Effector CD4-positive, alpha-beta T cell (primary cell): Measurements from ENCODE around the gene DCLK2.

Experiments used
- DNase-seq: peaks from one replicate; pipeline ENCODE4 v3.0.0-alpha.2; 2020

DCLK2 gene

GRCh38 chr4:150280975-150281374, 202.7 kb downstream of the DCLK2 start:
- no peak for DNase-seq

- no peak for DNase-seq
These were observed 205.4 kb downstream of the DCLK2 start for GRCh38 chr4:150283689-150284088.

- DNase-seq: no peak
These were observed 208.4 kb downstream of the DCLK2 start for GRCh38 chr4:150286656-150287055.

- no peak for DNase-seq
These were observed 211.0 kb downstream of the DCLK2 start for GRCh38 chr4:150289198-150289597.

- no peak for DNase-seq
These were observed 211.6 kb downstream of the DCLK2 start for GRCh38 chr4:150289881-150290280.

GRCh38 chr4:150297861-150298474, 219.7 kb downstream of the DCLK2 start:
- DNase-seq: no peak

GRCh38 chr4:150299816-150300215, 221.6 kb downstream of the DCLK2 start:
- DNase-seq: no peak

- no peak for DNase-seq
These were observed 224.3 kb downstream of the DCLK2 start for GRCh38 chr4:150302553-150302952.

- DNase-seq: no peak
These were observed 227.8 kb downstream of the DCLK2 start for GRCh38 chr4:150305995-150306394.

GRCh38 chr4:150306719-150307118, 228.5 kb downstream of the DCLK2 start:
- DNase-seq: no peak
